HTERT RPE-1 (cell line): ENCODE data around the gene TPH2.

Experiments
- in situ Hi-C: fragments of 300-500 bp; cut with MboI; formaldehyde crosslinking; loops from 4 replicates; pipeline ENCODE4 v1.14.3; 2020; ENCODE audit warnings: low sequenced_read_pairs

Gene TPH2

GRCh38 chr12:72030277-72030676 is 91.6 kb downstream of the TPH2 start:
- in situ Hi-C loops = no loop called here

GRCh38 chr12:72031066-72031465 is 92.4 kb downstream of the TPH2 start:
- in situ Hi-C loops = no loop called here

GRCh38 chr12:72033991-72034390 is 95.3 kb downstream of the TPH2 start:
- in situ Hi-C loops = no loop called here

- in situ Hi-C loops = no loop called here
Measured at GRCh38 chr12:72035625-72036024, 97.0 kb downstream of the TPH2 start.

DNA sequence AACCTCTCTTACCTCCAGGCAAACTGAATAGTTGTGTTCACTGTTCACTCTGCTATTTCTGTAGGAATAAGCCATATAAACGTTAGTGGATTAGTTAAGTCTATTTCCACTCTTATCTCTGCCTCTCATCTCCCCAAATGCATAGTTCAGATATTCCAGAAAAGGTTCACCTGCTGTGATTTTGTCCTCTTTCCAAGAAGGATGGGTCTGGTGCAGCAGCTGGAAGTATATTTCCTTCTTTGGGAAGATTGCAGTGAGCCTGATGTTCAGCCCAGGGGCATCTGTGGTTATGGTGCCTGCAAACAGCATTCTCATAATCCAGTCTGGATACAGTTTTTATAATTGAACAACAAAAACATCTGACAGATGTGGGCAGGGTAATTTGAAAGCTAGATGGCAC is 97.7 kb downstream of the TPH2 start:
- in situ Hi-C loops = no loop called here

DNA sequence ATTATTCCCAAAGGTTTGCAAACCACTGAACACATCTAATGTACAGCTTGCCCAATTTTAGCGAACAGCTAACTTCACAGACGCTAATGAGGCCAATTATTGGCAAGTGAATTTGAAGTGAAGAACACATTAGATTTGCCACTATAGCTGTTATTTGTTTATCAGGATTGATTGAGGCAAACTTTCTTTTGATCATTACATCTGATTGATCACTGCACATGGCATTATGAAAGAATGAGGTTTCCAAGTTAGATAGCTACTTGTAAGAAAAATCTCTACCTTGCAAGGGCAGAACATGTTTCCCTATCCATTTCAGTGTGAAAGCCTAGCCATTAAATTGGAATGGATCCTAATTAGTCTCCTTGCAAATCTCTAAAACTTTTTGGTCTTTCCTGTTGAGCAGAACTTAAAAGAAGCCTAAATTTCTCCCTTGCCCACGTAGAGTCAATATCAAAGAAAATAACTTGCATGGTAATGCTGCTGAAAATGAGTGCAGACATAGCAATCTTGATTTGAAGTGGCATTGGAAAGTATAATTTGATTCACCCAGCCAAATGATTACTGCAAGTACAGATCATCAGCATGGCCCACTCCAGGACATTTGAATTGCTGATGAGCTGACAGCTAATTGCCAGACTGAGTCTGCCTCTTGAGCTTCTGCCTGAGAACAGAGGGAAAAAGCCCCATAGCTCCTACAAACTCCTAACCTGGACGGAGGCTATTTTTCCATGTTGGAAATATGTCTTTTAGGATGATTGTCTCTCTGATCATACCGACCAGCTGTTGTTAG is 98.6 kb downstream of the TPH2 start:
- in situ Hi-C loops = no loop called here

DNA sequence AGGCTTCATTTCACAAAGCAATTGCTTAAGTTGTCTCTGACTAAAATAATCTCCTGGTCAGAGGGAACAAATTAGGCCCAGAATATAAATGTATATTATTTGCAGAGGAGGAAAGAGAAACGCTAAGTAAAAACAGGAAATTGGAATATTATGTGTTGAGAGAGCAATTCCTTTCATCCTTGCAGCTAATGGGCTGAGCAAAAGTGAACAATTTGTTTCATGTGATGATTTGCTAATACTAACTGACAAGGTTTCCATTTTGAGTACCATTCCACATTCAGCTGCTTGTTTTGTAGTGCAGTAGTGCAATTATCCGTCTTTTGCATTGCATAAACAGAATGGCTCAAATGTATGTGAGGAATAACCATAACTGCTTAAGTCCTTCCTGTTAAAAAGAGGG is 103.2 kb downstream of the TPH2 start:
- in situ Hi-C loops = no loop called here

- in situ Hi-C loops = no loop called here
Measured at GRCh38 chr12:72053604-72054003, 115.0 kb downstream of the TPH2 start.

GRCh38 chr12:72054511-72054910 is 115.9 kb downstream of the TPH2 start:
- in situ Hi-C loops = no loop called here

DNA sequence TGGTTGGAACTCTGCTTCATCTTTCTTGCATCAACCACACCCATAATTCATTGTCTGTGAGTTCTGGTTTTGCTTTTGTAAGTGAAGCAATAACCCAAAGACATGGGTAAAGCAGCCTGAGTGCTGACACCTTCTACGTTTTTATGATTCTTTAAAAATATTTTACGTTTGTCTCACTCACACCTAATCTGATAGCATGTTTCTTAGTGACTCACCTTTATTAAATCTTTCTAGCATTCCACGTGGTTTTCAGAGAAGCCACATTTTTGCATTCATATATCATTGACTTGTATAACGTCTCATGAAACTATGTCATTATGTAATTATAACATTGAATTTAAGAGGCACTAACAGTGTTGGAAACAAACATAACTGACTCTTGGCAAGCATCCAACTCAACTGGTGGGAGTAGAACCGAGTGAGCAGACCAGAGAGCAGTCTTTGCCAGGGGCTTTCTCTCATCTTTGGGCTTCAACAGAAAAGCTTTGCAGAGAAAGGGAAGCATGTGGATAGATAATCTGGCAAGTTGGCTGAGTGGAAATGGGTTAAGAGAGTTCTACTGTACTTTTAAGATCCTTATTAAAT is 118.8 kb downstream of the TPH2 start:
- in situ Hi-C loops = no loop called here

GRCh38 chr12:72063073-72063472 is 124.4 kb downstream of the TPH2 start:
- in situ Hi-C loops = no loop called here

DNA sequence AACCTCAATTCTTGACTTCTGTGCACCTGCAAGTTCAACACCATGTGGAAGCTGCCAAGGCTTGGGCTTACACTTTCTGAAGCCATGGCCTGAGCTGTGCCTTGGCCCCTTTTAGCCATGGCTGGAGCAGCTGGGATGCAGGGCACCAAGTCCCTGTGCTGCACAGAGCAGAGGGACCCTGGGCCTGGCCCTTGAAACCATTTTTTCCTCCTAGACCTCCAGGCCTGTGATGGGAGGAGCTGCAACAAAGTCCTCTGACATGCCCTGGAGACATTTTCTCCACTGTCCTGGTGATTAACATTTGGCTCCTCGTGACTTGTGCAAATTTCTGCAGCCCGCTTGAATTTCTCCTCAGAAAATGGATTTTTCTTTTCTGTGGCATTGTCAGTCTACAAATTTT is 132.4 kb downstream of the TPH2 start:
- in situ Hi-C loops = no loop called here

- in situ Hi-C loops = no loop called here
Measured at GRCh38 chr12:72072592-72073212, 134.1 kb downstream of the TPH2 start.

DNA sequence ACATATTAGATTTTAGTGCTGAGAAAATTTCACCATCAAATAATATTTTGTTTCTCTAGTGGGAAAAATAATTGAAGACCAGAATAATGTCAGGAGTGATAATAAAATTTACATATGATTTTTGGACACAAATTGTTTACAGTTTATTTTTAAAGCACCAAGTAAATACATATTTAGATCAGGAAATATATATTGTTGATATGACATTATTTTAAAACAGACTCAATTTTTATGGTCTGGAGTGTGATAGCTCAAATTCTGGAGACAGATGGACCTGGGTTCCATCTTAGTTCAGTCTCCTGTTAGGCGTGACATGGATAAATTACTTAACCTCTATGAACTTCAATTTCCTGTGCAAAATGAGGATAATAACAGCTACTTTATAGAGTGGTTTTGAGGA is 135.4 kb downstream of the TPH2 start:
- in situ Hi-C loops = no loop called here

GRCh38 chr12:72074956-72075355 is 136.3 kb downstream of the TPH2 start:
- in situ Hi-C loops = no loop called here

DNA sequence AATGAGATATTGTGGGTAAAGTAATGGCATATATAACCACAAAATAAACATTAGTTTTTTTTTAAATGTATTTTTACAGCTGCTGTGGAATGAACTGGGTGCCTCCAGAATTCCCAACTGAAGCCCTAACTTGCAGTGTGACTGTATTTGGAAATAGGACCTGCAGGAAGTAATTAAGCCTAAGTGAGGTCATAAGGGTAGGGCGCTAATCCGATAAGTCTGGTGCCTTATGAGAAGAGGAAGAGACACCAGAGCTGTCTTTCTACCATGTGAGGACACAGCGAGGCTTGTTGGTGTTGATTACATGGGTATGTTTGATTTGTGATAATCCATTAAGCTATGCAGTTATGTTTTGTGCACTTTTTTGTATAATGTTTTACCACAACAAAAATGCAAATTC is 136.8 kb downstream of the TPH2 start:
- in situ Hi-C loops = no loop called here

GRCh38 chr12:72075891-72076557 is 137.4 kb downstream of the TPH2 start:
- in situ Hi-C loops = no loop called here

DNA sequence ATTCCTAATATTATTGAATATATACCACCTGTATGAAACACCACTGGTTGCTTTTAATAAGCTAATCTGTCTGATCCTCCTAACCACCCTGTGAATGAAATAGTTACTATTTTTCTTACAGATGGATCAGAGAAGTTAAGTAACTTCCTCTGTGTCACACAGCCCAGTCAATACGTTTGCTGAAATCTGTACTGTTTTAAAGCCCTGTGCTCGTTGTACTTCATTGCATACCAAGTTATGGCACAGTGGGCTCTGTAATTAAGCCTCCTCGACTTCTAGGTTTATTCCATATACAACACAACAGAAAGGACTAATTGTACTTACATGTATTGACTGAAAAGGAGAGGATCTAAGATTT is 137.9 kb downstream of the TPH2 start:
- in situ Hi-C loops = no loop called here

- in situ Hi-C loops = no loop called here
Measured at GRCh38 chr12:72077111-72077820, 138.6 kb downstream of the TPH2 start.

- in situ Hi-C loops = no loop called here
Measured at GRCh38 chr12:72081777-72082176, 143.1 kb downstream of the TPH2 start.
